Vagina (tissue), 2 donors: ENCODE data around the gene WDR62. TPM values are rescaled to one million over a fixed set of nuclear protein-coding genes. Genes with fewer than 3 reads are reported as not detected.

ENCODE experiments used
- DNase-seq, 2 donors: peaks; one replicate each; pipeline ENCODE4 v3.0.0-alpha.2; 2017; ENCODE audit errors: extremely low spot score in 2 of 2
- H3K27ac ChIP-seq: fragments of 200-600 bp; sonication (generic); one replicate; pipeline ENCODE4 v1.5.1; 2019
- H3K27me3 ChIP-seq: fragments of 200-600 bp; sonication (generic); one replicate; pipeline ENCODE4 v1.5.1; 2019
- H3K36me3 ChIP-seq, 2 donors: fragments of 200-600 bp; sonication (generic); one replicate each; pipeline ENCODE4 v1.5.1; 2017 to 2019
- H3K4me1 ChIP-seq: fragments of 200-600 bp; sonication (generic); one replicate; pipeline ENCODE4 v1.5.1; 2019
- H3K4me3 ChIP-seq, 2 donors: fragments of 200-600 bp; sonication (generic); 1 replicate in 1 of 2; 2 replicates in 1 of 2; pipeline ENCODE4 v1.5.1; 2016 to 2019
- H3K9me3 ChIP-seq: fragments of 200-600 bp; sonication (generic); one replicate; pipeline ENCODE4 v1.5.1; 2019
- CTCF ChIP-seq, 3 experiments: fragments of 450-650 bp in 2 of 3; fragments of 200-600 bp in 1 of 3; sonication (generic) in 1 of 3; IDR thresholded peaks; one replicate each; pipeline ENCODE4 v1.5.1; 2017 to 2019; ENCODE audit warnings: antibody characterized with exemption in 3 of 3, mild to moderate bottlenecking in 2 of 3, moderate library complexity in 2 of 3
- POLR2A ChIP-seq, 2 donors: fragments of 450-650 bp; IDR thresholded peaks; one replicate each; pipeline ENCODE4 v1.6.1; 2017; ENCODE audit warnings: antibody characterized with exemption in 2 of 2, mild to moderate bottlenecking in 2 of 2, moderate library complexity in 2 of 2
- POLR2AphosphoS5 ChIP-seq, 2 donors: sonication (generic); formaldehyde crosslinking; IDR thresholded peaks; one replicate each; pipeline ENCODE4 v1.9.0; 2017; ENCODE audit warnings: antibody characterized with exemption in 2 of 2, mild to moderate bottlenecking in 2 of 2, low read depth in 1 of 2; ENCODE audit not compliant: insufficient read depth in 1 of 2
- intact Hi-C: fragments of 100-400 bp; cut with DNase I; formaldehyde crosslinking; loops from one replicate; pipeline ENCODE4 v1.15.1; 2023
- total RNA-seq: library from RNA; depleted of rRNA; stranded (reverse); fragments of >200 nt; gene quantifications from one replicate; pipeline ENCODE4 v1.2.3, GENCODE V29; 2016

The WDR62 gene
- total RNA-seq, 1 donor from 2014 or later, result 2.5 TPM

- Histone ChIP-seq H3K9me3 (no peaks in the 10 kb centered on the region), H3K27me3 (no peaks in the 10 kb centered on the region), H3K4me3 (peak overlapping the region; percentile 63 to 72), H3K27ac (peak overlapping the region; percentile 96), H3K36me3 (peaks cover 0 to 42% of the 10 kb centered on the region in 2 donors), H3K4me1 (peaks cover 28% of the 10 kb centered on the region)
- DNase-seq, result no peak
- intact Hi-C loops, result no loop called here
- TF ChIP-seq CTCF (IDR thresholded peaks at IDR 0.05), result no peak
- peak in 1 of 2 donors; percentile 71 for TF ChIP-seq POLR2AphosphoS5 (IDR thresholded peaks at IDR 0.05; ENCODE audit: insufficient read depth in 1 of 2, low read depth in 1 of 2)
- TF ChIP-seq POLR2A (IDR thresholded peaks at IDR 0.05), result peak in 1 of 2 donors; percentile 13
Measured at GRCh38 chr19:36151144-36152018, 96.7 kb downstream of the WDR62 start.

- Histone ChIP-seq H3K27me3 (no peaks in the 10 kb centered on the region), H3K9me3 (no peaks in the 10 kb centered on the region), H3K4me1 (peaks cover 28% of the 10 kb centered on the region), H3K36me3 (peaks cover 0 to 36% of the 10 kb centered on the region in 2 donors), H3K4me3 (peak overlapping the region; percentile 63 to 72), H3K27ac (peak overlapping the region; percentile 96)
- no peak for DNase-seq
- intact Hi-C loops, result no loop called here
- no peak for TF ChIP-seq CTCF (IDR thresholded peaks at IDR 0.05)
- TF ChIP-seq POLR2AphosphoS5 (IDR thresholded peaks at IDR 0.05; ENCODE audit: insufficient read depth in 1 of 2, low read depth in 1 of 2), result no peak
- no peak for TF ChIP-seq POLR2A (IDR thresholded peaks at IDR 0.05)
Measured at GRCh38 chr19:36152019-36152351, 97.3 kb downstream of the WDR62 start.

- TF ChIP-seq POLR2A (IDR thresholded peaks at IDR 0.05) (peak in 1 of 2 donors; percentile 46), CTCF (IDR thresholded peaks at IDR 0.05) (no peak), POLR2AphosphoS5 (IDR thresholded peaks at IDR 0.05; ENCODE audit: insufficient read depth in 1 of 2, low read depth in 1 of 2) (peak; percentile 42 to 89)
- H3K4me3 ChIP-seq, result peak within 1 kb of the TSS; percentile 63 to 72
- H3K27me3 ChIP-seq, result no peaks in the 10 kb centered on the region
- no peaks in the 10 kb centered on the region for H3K9me3 ChIP-seq
- no peak for DNase-seq
- intact Hi-C loops, result no loop called here
- H3K27ac ChIP-seq, result peak within 1 kb of the TSS; percentile 96
- peaks cover 0 to 31% of the 10 kb centered on the region in 2 donors for H3K36me3 ChIP-seq
- H3K4me1 ChIP-seq, result peaks cover 32% of the 10 kb centered on the region
Measured at GRCh38 chr19:36152352-36153091, 97.8 kb downstream of the WDR62 start, which contains the start of gene COX7A1. TSS of gene COX7A1 (minus strand) at chr19:36152447. CDS start at chr19:36152407, 40 bp downstream.

- Histone ChIP-seq H3K4me3 (peak overlapping the region; percentile 63 to 72), H3K27ac (peak overlapping the region; percentile 96), H3K9me3 (no peaks in the 10 kb centered on the region), H3K36me3 (peaks cover 0 to 26% of the 10 kb centered on the region in 2 donors), H3K4me1 (peaks cover 32% of the 10 kb centered on the region), H3K27me3 (no peaks in the 10 kb centered on the region)
- TF ChIP-seq POLR2A (IDR thresholded peaks at IDR 0.05) (no peak), POLR2AphosphoS5 (IDR thresholded peaks at IDR 0.05; ENCODE audit: insufficient read depth in 1 of 2, low read depth in 1 of 2) (no peak), CTCF (IDR thresholded peaks at IDR 0.05) (no peak)
- intact Hi-C loops, result no loop called here
- no peak for DNase-seq
Measured at GRCh38 chr19:36153126-36153525, 98.4 kb downstream of the WDR62 start.

Other genes starting within 250 kb of the WDR62 start
- not detected for gene PRODH2, start 242.1 kb upstream of the WDR62 start, total RNA-seq
- gene NPHS1, start 202.4 kb upstream of the WDR62 start, total RNA-seq, result not detected
- not detected for gene KIRREL2, start 198.0 kb upstream of the WDR62 start, total RNA-seq
- gene APLP1, start 186.3 kb upstream of the WDR62 start, total RNA-seq, result 1.5 TPM
- gene NFKBID, start 154.4 kb upstream of the WDR62 start, total RNA-seq, result 15.7 TPM
- gene HCST, start 152.4 kb upstream of the WDR62 start, total RNA-seq, result 9.1 TPM
- 68.5 TPM for gene TYROBP, start 146.6 kb upstream of the WDR62 start, total RNA-seq
- 9.1 TPM for gene LRFN3, start 118.5 kb upstream of the WDR62 start, total RNA-seq
- gene SDHAF1, start 59.7 kb upstream of the WDR62 start, total RNA-seq, result 46.9 TPM
- gene SYNE4, start 46.1 kb upstream of the WDR62 start, total RNA-seq, result 2.0 TPM
- 21.9 TPM for gene ALKBH6, start 40.7 kb upstream of the WDR62 start, total RNA-seq
- gene CLIP3, start 22.0 kb upstream of the WDR62 start, total RNA-seq, result 31.9 TPM
- gene THAP8, start 612 bp upstream of the WDR62 start, total RNA-seq, result 12.0 TPM
- not detected for gene OVOL3, start 56.2 kb downstream of the WDR62 start, total RNA-seq
- gene POLR2I, start 60.0 kb downstream of the WDR62 start, total RNA-seq, result 108 TPM
- 105 TPM for gene TBCB, start 60.6 kb downstream of the WDR62 start, total RNA-seq
- gene CAPNS1, start 85.2 kb downstream of the WDR62 start, total RNA-seq, result 181 TPM
- 33.1 TPM for gene COX7A1, start 97.5 kb downstream of the WDR62 start, total RNA-seq
- 3.9 TPM for gene ZNF565, start 159.8 kb downstream of the WDR62 start, total RNA-seq
- gene ZNF146, start 160.2 kb downstream of the WDR62 start, total RNA-seq, result 42.2 TPM